A673 (cell line): ENCODE results near the gene SMARCC1. TPM values are rescaled to one million over a fixed set of nuclear protein-coding genes. Genes with fewer than 3 reads are reported as not detected.
A peak's percentile ranks its signal among the peaks of the same experiment; 100 is the strongest.

Source experiments
- BruUV-seq: library from RNA; stranded (reverse); fragments of 400-500 nt; replicated peaks from 2 replicates; lab custom pipeline; 2021; lab: Mats Ljungman, UMichigan
- CTCF ChIA-PET: fragments of 300-600 bp; sonication (Branson Sonifier 250); formaldehyde crosslinking; loops from one replicate; lab custom pipeline; 2022; ENCODE audit warnings: antibody characterized with exemption; lab: Charles Lee
- POLR2A ChIA-PET: fragments of 300-600 bp; sonication (Branson Sonifier 250); formaldehyde crosslinking; loops from one replicate; lab custom pipeline; 2022; ENCODE audit warnings: antibody characterized with exemption; ENCODE audit not compliant: low non-redundant PET; lab: Charles Lee
- DNase-seq: peaks from one replicate; pipeline ENCODE4 v3.0.0-alpha.2; 2015; ENCODE audit warnings: low spot score
- H3K27ac ChIP-seq: fragments of 200-600 bp; sonication (generic); 2 replicates; pipeline ENCODE4 v1.5.1; 2016; ENCODE audit warnings: mixed run types, low read depth, mild to moderate bottlenecking, mixed read lengths, antibody characterized with exemption, low read length; ENCODE audit not compliant: poor library complexity, severe bottlenecking
- H3K27me3 ChIP-seq: fragments of 200-600 bp; sonication (generic); replicated peaks from 2 replicates; pipeline ENCODE4 v1.6.1; 2017; ENCODE audit warnings: mixed run types, low read depth, mild to moderate bottlenecking, mixed read lengths, antibody characterized with exemption, low read length; ENCODE audit not compliant: insufficient read depth, poor library complexity
- H3K36me3 ChIP-seq: fragments of 200-600 bp; sonication (generic); 2 replicates; pipeline ENCODE4 v1.6.1; 2016; ENCODE audit warnings: mixed run types, mild to moderate bottlenecking, mixed read lengths, antibody characterized with exemption, low read length; ENCODE audit not compliant: insufficient read depth, poor library complexity, severe bottlenecking
- H3K4me1 ChIP-seq: fragments of 200-600 bp; sonication (generic); 2 replicates; pipeline ENCODE4 v1.6.1; 2017; ENCODE audit warnings: mixed run types, mild to moderate bottlenecking, mixed read lengths, antibody characterized with exemption, low read length; ENCODE audit not compliant: insufficient read depth, poor library complexity, severe bottlenecking
- H3K4me3 ChIP-seq: fragments of 200-600 bp; sonication (generic); 2 replicates; pipeline ENCODE4 v1.5.1; 2016; ENCODE audit warnings: low read depth, mixed run types, mild to moderate bottlenecking, mixed read lengths, low read length; ENCODE audit not compliant: poor library complexity, severe bottlenecking
- H3K9me3 ChIP-seq: fragments of 200-600 bp; sonication (generic); 2 replicates; pipeline ENCODE4 v1.6.1; 2016; ENCODE audit warnings: mixed run types, low read depth, mild to moderate bottlenecking, mixed read lengths, antibody characterized with exemption, low read length; ENCODE audit not compliant: poor library complexity, severe bottlenecking
- CTCF ChIP-seq: fragments of 300-800, 200-600 bp; sonication (generic); conservative IDR thresholded peaks from 2 replicates; pipeline ENCODE4 v1.5.1; 2017; ENCODE audit warnings: low read depth, mild to moderate bottlenecking, antibody characterized with exemption, low read length, moderate library complexity, mixed read lengths
- EZH2 ChIP-seq: fragments of 200-600 bp; sonication (generic); IDR thresholded peaks from 2 replicates; pipeline ENCODE4 v1.6.1; 2017; ENCODE audit warnings: borderline replicate concordance, low read depth, mild to moderate bottlenecking, mixed read lengths, antibody characterized with exemption, low read length; ENCODE audit not compliant: poor library complexity, severe bottlenecking
- intact Hi-C: fragments of 100-400 bp; cut with micrococcal nuclease; formaldehyde crosslinking; loops from one replicate; pipeline ENCODE4 v1.10.0; 2022; ENCODE audit not compliant: unreplicated experiment
- total RNA-seq: library from RNA; stranded (reverse); gene quantifications from 2 replicates; pipeline ENCODE4 v1.2.3, GENCODE V29; 2021

Gene SMARCC1
- total RNA-seq, 1 experiment from 2014 or later, result 126 TPM

- intact Hi-C loops, result loop anchor here (5.0 kb wide), 1 partner anchor 125 kb away; no protein-coding TSS in a partner anchor
- ChIA-PET POLR2A (no interaction called here), CTCF (no interaction called here)
- H3K4me3 ChIP-seq, result no peak overlapping the region
- H3K36me3 ChIP-seq, result no peaks in the 10 kb centered on the region
- H3K4me1 ChIP-seq, result no peaks in the 10 kb centered on the region
- H3K27ac ChIP-seq, result peak overlapping the region; percentile 61
- TF ChIP-seq EZH2, result no peak
- no peak for TF ChIP-seq CTCF
- BruUV-seq, result no TSS peak
- DNase-seq, result no peak
- no peaks in the 10 kb centered on the region for H3K27me3 ChIP-seq
- no peaks in the 10 kb centered on the region for H3K9me3 ChIP-seq
Measured at GRCh38 chr3:47536967-47537366, 244.7 kb downstream of the SMARCC1 start.

GRCh38 chr3:47536221-47536891 lies 245.3 kb downstream of the SMARCC1 start:
- no peaks in the 10 kb centered on the region for H3K27me3 ChIP-seq
- H3K27ac ChIP-seq, result peak overlapping the region; percentile 61
- no peak overlapping the region for H3K4me3 ChIP-seq
- intact Hi-C loops, result loop anchor here (5.0 kb wide), 1 partner anchor 126 kb away; no protein-coding TSS in a partner anchor
- ChIA-PET POLR2A (no interaction called here), CTCF (no interaction called here)
- no peaks in the 10 kb centered on the region for H3K36me3 ChIP-seq
- TF ChIP-seq EZH2 (no peak), CTCF (no peak)
- H3K9me3 ChIP-seq, result no peaks in the 10 kb centered on the region
- DNase-seq, result no peak
- no TSS peak for BruUV-seq
- H3K4me1 ChIP-seq, result no peaks in the 10 kb centered on the region

Other genes starting within 250 kb of the SMARCC1 start
- gene CSPG5, start 203.0 kb downstream of the SMARCC1 start, total RNA-seq, result 21.7 and 25.0 TPM in 2 replicates
- 80.2 and 84.5 TPM in 2 replicates for gene DHX30, start 21.2 kb upstream of the SMARCC1 start, total RNA-seq
- 105 and 110 TPM in 2 replicates for gene MAP4, start 234.5 kb upstream of the SMARCC1 start, total RNA-seq